ENCODE results near the gene JMJD1C. TPM values are rescaled to one million over a fixed set of nuclear protein-coding genes. Genes with fewer than 3 reads are reported as not detected.
"Not testable (repeated sequence)": the region's sequence is repeated elsewhere in the genome, so short reads cannot be mapped to it uniquely, and the experiment has no call there.

The JMJD1C gene
- polyA plus RNA-seq, 2 of the 4 experiments (the other 2 are of a cell fraction): 15.9 to 47.2 TPM

DNA sequence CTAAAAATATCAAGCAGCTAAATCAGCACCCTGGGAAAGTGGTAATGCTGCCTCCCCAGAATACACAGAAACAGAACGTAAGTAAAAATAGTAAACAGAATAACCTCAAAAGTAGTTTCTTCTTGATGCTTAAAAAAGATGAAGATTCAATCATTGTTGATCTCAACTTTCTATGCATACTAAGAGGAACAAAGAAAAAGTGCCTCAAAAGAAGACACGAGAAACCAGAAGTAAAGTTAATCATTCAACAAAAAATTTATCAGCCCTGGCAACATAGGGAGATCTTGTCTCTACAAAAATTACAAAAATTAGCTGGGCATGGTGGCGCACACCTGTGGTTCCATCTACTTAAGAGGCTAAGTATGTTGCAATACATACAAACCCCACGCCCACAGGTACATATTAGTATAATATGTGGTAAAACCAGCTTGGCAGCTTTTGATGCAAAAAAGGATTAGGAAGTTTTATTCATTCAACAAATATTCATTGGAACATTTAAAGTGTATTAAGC lies 179.0 kb downstream of the JMJD1C start (continued):
- TF ChIP-seq POLR2A (IDR thresholded peaks at IDR 0.05; ENCODE audit: low read length) (no peak), CHD4 (IDR thresholded peaks at IDR 0.05; ENCODE audit: borderline replicate concordance) (no peak), ZSCAN20 (CRISPR knock-in tag; IDR thresholded peaks at IDR 0.05) (no peak), RARB (CRISPR knock-in tag; IDR thresholded peaks at IDR 0.05) (no peak), PHF8 (IDR thresholded peaks at IDR 0.05; ENCODE audit: borderline replicate concordance, low read depth) (no peak)

GRCh38 chr10:63286340-63286739 lies 179.4 kb downstream of the JMJD1C start:
- POLR2A ChIA-PET: no interaction called here
- FAIRE-seq (no peak), ATAC-seq (no peak), DNase-seq (ENCODE audit: low read depth in 1 of 2, low spot score in 1 of 2) (no peak)
- Histone ChIP-seq H3K4me1 (peaks cover 9% of the 10 kb centered on the region; the same call in 1 of the 3 replicates), H3K4me2 (peak overlapping the region; percentile 4; the same call in 1 of the 3 replicates), H3K27ac (no peak overlapping the region), H3K9me3 (no peaks in the 10 kb centered on the region), H3K4me3 (no peak overlapping the region)
- no peak for TF ChIP-seq HOXB5 (CRISPR knock-in tag; IDR thresholded peaks at IDR 0.05)
- no peak for TF ChIP-seq CEBPB (IDR thresholded peaks at IDR 0.05)
- CTCF ChIA-PET: interaction anchor here (0.6 to 1.6 kb wide), 4 partner anchors 12 to 69 kb away, joined by 3 to 4 read pairs (median 3); no protein-coding TSS in a partner anchor
- WGBS (ENCODE audit: missing lambda C conversion rate): 76% methylated on average over 5 of the region's 5 CpGs

GRCh38 chr10:63283901-63284300 lies 181.9 kb downstream of the JMJD1C start:
- H3K4me3 ChIP-seq; H3K9me3 ChIP-seq; POLR2A ChIA-PET; FAIRE-seq; ATAC-seq; DNase-seq (ENCODE audit: low read depth in 1 of 2, low spot score in 1 of 2); H3K4me2 ChIP-seq; H3K27ac ChIP-seq; H3K4me1 ChIP-seq: not testable (repeated sequence)
- CTCF ChIA-PET: interaction anchor here (0.7 to 1.1 kb wide), 2 partner anchors 20 to 117 kb away, joined by 3 to 4 read pairs; no protein-coding TSS in a partner anchor
- WGBS (ENCODE audit: missing lambda C conversion rate): 93% methylated on average over 6 of the region's 6 CpGs

DNA sequence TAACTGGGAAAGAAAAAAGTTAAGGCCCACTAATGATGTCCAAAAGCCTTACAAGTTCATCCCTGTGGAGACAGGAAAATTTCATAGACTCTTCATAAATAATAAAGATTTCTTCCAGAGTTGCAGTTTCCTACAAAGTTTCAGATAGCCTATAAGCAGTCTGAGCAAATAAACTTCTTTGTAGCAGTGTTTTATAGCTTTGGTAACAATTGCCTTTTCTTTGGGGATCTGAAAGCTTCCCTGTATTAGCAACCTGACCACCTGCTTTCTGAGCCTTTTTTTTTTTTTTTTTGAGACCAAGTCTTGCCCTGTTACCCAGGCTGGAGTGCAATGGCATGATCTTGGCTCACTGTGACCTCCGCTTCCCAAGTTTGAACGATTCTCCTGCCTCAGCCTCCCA lies 182.7 kb downstream of the JMJD1C start:
- no peak for FAIRE-seq
- POLR2A ChIA-PET: no interaction called here

More for the DNA sequence above, 182.7 kb downstream of the JMJD1C start:
- WGBS (ENCODE audit: missing lambda C conversion rate): 98% methylated on average over 2 of the region's 2 CpGs
- ATAC-seq: no peak
- Histone ChIP-seq H3K27ac (no peak overlapping the region), H3K4me3 (no peak overlapping the region), H3K4me1 (peaks cover 9% of the 10 kb centered on the region; the same call in 1 of the 3 replicates), H3K9me3 (no peaks in the 10 kb centered on the region), H3K4me2 (no peak overlapping the region)
- no peak for DNase-seq (ENCODE audit: low read depth in 1 of 2, low spot score in 1 of 2)
- no peak for TF ChIP-seq CBX8 (IDR thresholded peaks at IDR 0.05)
- TF ChIP-seq E2F6 (IDR thresholded peaks at IDR 0.05; ENCODE audit: borderline replicate concordance, low read depth): no peak
- no peak for TF ChIP-seq RCOR1 (IDR thresholded peaks at IDR 0.05; ENCODE audit: low read depth, low read length)
- TF ChIP-seq PHF8 (IDR thresholded peaks at IDR 0.05; ENCODE audit: borderline replicate concordance, low read depth): no peak
- TF ChIP-seq, protein P1, sequence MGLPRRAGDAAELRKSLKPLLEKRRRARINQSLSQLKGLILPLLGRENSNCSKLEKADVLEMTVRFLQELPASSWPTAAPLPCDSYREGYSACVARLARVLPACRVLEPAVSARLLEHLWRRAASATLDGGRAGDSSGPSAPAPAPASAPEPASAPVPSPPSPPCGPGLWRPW (IDR thresholded peaks at IDR 0.05): no peak
- no peak for TF ChIP-seq ELK1 (IDR thresholded peaks at IDR 0.05; ENCODE audit: low read depth, low read length)
- TF ChIP-seq RARB (CRISPR knock-in tag; IDR thresholded peaks at IDR 0.05): no peak
- TF ChIP-seq POLR2A (IDR thresholded peaks at IDR 0.05; ENCODE audit: low read length): no peak
- TF ChIP-seq NFE2L2 (conservative IDR thresholded peaks at IDR 0.05; ENCODE audit: low read length): no peak
- TF ChIP-seq ZC3H11A (IDR thresholded peaks at IDR 0.05): no peak
- TF ChIP-seq FOSL2 (IDR thresholded peaks at IDR 0.05): no peak
- TF ChIP-seq FOSL2 (CRISPR knock-in tag; IDR thresholded peaks at IDR 0.05): no peak
- TF ChIP-seq ZFP36 (IDR thresholded peaks at IDR 0.05; ENCODE audit: borderline replicate concordance, partially characterized antibody): no peak
- TF ChIP-seq RNF2 (IDR thresholded peaks at IDR 0.05; ENCODE audit: borderline replicate concordance, low read depth): no peak
- TF ChIP-seq, protein P2, sequence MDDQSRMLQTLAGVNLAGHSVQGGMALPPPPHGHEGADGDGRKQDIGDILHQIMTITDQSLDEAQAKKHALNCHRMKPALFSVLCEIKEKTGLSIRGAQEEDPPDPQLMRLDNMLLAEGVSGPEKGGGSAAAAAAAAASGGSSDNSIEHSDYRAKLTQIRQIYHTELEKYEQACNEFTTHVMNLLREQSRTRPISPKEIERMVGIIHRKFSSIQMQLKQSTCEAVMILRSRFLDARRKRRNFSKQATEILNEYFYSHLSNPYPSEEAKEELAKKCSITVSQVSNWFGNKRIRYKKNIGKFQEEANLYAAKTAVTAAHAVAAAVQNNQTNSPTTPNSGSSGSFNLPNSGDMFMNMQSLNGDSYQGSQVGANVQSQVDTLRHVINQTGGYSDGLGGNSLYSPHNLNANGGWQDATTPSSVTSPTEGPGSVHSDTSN (IDR thresholded peaks at IDR 0.05): no peak
- TF ChIP-seq KDM5A (IDR thresholded peaks at IDR 0.05): no peak
- no peak for TF ChIP-seq ZSCAN20 (CRISPR knock-in tag; IDR thresholded peaks at IDR 0.05)
- TF ChIP-seq HOXB13 (CRISPR knock-in tag; IDR thresholded peaks at IDR 0.05; ENCODE audit: low read depth): no peak
- TF ChIP-seq TP53 (CRISPR knock-in tag; IDR thresholded peaks at IDR 0.05): no peak
- CTCF ChIA-PET: interaction anchor here (0.7 kb wide), 1 partner anchor 21 kb away, joined by 3 read pairs; no protein-coding TSS in a partner anchor
